Activated CD4-positive, alpha-beta T cell treated with anti-CD3 and anti-CD28 coated beads, Interleukin-10, Interleukin-2, amounts not matched to agents 100 ng/mL and 50 ng/mL, durations not matched to agents 16 hours and 8 hours (primary cell): ENCODE measurements around the gene ZBTB40.

ENCODE experiments used
- DNase-seq: peaks from one replicate; pipeline ENCODE4 v3.0.0-alpha.2; 2020

Gene ZBTB40, protein sequence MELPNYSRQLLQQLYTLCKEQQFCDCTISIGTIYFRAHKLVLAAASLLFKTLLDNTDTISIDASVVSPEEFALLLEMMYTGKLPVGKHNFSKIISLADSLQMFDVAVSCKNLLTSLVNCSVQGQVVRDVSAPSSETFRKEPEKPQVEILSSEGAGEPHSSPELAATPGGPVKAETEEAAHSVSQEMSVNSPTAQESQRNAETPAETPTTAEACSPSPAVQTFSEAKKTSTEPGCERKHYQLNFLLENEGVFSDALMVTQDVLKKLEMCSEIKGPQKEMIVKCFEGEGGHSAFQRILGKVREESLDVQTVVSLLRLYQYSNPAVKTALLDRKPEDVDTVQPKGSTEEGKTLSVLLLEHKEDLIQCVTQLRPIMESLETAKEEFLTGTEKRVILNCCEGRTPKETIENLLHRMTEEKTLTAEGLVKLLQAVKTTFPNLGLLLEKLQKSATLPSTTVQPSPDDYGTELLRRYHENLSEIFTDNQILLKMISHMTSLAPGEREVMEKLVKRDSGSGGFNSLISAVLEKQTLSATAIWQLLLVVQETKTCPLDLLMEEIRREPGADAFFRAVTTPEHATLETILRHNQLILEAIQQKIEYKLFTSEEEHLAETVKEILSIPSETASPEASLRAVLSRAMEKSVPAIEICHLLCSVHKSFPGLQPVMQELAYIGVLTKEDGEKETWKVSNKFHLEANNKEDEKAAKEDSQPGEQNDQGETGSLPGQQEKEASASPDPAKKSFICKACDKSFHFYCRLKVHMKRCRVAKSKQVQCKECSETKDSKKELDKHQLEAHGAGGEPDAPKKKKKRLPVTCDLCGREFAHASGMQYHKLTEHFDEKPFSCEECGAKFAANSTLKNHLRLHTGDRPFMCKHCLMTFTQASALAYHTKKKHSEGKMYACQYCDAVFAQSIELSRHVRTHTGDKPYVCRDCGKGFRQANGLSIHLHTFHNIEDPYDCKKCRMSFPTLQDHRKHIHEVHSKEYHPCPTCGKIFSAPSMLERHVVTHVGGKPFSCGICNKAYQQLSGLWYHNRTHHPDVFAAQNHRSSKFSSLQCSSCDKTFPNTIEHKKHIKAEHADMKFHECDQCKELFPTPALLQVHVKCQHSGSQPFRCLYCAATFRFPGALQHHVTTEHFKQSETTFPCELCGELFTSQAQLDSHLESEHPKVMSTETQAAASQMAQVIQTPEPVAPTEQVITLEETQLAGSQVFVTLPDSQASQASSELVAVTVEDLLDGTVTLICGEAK

DNA sequence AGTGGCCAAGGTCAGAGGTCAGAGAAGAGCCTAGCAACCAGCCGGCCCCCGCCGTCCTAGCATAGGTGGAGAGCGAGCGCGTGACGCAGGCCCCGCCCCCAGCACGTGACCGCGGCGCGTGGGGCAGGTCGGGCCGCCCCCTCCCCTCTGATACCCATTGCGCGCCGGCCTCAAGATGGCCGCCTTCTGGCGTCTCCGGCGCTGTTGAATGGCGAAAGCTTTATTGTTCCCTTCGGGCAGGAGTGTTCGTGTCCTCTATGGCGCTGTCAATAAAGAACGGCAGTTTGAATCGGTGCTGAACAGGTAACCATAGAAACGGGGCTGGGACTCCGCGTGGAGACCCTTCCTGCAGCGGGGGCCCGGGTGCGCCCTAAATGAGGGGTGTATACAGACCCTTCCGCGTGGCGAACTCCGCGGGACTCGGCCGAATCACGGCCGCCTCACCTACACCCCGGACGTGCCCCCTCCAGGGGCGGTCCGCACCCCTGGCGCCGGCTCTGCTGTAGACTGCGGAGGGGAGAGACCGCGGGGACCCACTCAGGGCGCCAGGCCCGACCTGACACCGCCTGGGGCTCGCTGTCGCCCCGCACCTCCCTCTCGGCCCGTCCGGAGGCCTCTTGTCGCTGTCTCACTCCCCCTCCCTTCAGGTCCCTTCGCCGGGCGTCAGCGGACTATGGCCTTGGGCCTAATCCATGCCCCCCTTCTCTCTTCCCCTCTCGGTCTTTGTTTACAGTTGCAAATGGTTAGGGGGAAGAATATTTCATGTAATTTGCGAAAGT, at the start of gene ZBTB40:
Gene ZBTB40, plus strand, starts transcription at position 150 of the 779 bp plus-strand sequence. CDS start 38,098 bp downstream, outside the sequence.
- DNase-seq: peak; percentile 96

DNA sequence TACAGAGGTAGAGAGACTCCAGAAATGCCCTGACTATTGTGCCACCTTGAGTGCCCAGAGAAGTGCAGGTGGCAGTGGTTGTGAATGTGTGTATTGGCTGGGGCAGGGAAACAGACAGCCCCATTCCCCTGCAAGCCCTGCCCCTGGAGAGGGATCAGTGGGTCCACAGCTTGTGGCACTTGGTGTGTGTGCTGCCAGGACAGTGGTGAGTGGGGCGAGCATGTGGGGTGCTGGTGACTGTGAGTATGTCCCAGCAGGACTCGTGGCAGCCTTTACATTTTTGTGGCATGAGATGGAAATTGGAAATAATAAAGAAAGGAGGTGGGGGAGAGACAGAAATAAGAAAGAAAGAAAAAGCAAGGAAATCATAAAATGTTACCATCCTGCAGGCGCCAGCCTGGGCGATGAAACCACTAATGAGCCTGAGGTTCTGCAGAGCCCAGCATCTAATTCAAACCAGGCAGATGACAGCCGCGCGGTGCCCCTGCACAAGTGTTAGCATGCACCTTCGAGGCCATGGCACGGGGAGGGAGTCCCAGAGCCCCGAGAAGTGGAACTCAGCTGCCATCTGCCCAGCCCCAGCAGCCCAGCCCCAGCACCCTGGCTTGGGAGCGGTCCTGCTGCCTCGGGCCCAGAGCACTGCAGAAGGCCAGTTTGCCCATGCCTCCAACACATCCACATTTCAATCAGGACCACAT, 49.1 kb upstream of the ZBTB40 start:
- no peak for DNase-seq

DNA sequence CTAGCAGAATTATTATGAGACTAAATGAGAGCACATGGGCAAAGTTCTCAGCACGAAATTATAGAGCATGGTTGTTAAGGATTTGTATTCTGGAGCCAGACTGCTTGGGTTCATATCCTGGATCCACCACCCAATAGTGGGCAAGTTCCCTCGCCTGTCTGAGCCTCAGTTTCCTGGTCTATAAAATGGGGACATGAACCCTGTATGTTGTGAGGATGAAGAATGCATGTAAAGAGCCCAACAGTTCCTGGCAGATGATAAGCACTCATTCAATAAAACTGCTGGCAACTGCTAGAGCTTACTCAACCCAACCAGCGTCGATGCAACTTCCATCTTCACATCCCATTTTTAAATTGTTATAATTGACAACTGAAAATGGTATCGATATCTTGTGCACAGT, 47.2 kb upstream of the ZBTB40 start:
- no peak for DNase-seq

DNA sequence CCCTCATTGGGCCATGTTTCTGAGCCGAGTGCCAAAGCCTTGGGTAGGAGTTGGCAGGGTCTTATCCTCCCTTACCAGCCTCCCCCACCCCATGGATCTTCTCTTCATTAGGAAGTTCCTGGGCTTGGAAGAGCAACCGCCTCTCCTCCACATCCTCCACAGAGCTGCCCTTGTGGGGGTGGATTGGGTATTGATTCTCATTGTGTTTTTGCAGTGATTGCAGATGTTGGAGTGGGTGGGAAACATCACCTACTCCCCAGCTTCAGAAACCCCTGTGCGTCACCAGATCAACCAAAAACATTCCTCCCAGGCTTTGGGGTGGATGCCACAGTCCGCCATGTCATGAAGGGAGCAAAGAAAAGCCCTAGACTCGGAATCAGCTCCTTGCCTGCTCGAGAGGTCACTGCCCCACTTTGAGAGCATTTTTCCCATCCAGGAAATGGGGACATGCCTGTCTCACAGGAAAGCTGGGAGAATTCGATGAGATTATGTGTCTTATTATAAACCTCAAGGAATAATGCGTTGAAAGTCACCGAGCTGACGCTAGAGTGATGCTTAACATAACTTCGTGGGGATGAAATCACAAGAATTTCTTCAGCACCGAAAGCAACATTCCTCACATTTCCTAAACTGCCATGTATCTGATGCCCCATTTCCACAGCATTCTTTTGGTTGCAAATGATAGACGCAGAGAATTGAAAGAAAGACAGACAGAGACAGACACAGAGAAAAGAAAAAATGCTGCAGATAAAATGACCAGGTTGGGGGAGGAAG, 44.7 kb upstream of the ZBTB40 start:
- DNase-seq: no peak

DNA sequence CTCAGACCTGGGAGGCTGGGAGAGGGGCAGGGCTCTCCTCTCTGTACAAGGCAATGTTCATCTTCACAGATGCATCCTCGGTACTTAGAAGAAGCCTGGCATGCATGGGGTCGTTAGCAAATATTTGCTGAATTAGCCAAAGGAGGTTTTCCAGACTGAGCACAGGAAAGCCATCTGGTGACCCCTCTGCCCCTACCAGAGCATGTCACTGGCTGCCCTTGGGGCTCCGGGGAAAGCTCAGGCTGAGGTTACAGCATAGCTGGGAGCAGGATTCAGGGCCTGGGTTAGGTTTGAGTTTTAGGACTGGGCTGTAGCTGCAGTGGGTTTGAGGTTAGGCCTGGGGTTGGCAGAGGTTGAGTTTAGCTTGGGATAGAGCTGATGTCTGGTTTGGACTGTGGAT, 43.4 kb upstream of the ZBTB40 start:
- no peak for DNase-seq

DNA sequence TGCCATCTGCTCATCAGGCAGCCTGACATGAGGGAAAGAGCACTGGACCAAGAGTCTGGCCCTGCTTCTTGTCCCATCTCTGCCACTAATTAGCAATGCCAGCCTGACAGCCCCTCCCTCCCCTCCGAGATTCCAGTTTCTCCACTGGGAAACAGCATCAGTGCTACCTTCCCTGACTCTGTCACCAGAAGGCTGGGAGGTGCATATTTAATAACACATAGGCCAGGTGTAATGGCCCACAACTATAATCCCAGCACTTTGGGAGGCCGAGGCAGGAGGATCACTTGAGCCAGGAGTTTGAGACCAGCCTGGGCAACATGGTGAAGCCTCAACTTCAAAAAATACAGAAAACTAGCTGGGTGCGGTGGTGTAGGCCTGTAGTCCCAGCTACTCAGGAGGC, 41.2 kb upstream of the ZBTB40 start:
- no peak for DNase-seq

DNA sequence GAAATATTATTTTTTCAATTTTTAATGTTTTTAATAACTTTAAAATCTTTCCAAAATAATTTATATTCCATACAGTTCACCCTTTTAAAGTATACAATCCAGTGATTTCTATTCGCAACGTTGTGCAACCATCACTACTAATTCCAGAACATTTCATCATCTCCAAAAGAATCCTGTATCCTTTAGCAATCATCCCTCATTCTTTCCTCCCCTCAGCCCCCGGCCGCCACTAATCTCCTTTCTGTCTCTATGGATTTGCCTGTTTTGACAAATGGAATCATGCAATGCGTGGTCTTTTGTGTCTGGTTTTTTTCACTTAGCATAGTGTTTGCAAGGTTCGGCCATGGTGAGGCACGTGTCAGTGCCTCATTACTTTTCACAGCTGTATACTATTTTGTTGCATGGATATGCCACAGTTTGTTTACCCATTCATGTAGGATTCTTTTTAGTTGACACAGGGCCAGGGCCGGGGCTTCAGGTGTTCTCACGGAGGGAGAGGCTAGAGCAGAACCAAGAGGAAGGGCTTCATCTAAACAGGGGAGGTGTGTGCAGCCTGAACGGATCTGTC, 40.6 kb upstream of the ZBTB40 start:
- no peak for DNase-seq

DNA sequence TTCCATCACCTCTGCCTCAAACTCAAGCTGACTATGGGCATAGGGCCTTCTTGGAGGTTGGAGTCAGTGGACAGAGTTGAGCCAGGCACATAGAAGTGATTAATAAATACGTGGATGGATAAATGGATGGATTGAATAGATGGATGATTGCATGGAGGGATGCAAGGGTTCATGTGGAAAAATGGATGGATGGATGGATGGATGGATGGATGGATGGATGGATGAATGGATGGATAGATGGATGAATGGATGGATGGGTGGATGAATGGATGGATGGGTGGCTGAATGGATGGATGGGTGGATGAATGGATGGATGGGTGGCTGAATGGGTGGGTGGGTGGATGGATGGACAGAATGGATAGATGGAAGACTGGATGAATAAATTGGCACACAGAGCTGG, 40.1 kb upstream of the ZBTB40 start:
- no peak for DNase-seq

DNA sequence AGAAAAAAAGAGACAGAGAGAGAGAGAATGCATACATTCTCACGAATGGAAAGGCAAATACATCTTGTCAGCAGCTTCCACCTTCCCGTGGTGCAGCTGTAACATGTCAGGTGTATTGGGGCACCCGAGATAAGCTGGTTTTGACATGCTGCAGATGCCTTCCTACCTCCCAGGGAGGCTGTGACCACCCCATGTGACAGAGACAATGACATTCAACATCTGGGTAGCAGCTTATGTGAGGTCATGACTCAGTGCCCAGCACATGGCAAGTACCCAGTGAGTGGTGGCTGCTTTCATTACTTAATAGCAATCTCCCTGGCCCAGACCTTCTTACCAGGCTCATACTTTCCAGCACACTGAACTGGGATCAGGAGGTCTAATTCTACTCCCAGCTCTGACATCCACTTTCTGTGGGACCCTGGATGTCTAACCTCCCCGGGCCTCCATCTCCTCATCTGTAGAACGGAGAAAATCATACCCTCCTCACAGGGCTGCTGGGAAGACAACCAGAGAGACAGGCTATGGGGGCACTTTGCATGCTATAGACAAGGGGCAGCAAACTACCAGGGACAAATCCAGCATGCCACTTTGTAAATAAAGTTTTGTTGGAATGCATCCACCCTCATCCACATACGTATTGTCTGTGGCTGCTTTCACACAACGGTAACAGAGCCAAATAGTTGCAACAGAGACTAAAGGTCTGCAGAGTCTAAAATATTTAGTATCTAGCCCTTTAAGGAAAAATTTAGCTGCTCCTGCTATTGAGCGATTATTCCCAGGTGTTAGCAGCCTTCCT, 38.5 kb upstream of the ZBTB40 start:
- no peak for DNase-seq

DNA sequence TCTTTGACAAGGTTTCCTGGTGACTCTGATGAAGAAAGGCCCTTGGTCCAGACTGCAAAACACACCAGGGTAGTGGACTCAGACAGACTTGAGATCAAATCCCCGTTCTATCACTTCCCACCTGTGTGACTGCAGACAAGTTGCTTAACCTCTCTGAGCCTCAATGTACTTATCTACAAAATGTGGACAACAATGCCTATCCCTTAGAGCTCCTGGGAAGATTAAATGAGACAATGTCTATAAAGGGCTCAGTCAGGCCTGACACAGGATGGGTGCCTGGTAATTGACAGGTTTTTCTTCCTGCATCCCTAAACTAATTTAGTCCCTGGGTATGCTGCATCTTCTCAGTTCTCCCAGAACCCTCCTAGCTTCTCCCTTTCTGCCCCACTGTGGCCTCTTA, 37.9 kb upstream of the ZBTB40 start:
- DNase-seq: no peak

DNA sequence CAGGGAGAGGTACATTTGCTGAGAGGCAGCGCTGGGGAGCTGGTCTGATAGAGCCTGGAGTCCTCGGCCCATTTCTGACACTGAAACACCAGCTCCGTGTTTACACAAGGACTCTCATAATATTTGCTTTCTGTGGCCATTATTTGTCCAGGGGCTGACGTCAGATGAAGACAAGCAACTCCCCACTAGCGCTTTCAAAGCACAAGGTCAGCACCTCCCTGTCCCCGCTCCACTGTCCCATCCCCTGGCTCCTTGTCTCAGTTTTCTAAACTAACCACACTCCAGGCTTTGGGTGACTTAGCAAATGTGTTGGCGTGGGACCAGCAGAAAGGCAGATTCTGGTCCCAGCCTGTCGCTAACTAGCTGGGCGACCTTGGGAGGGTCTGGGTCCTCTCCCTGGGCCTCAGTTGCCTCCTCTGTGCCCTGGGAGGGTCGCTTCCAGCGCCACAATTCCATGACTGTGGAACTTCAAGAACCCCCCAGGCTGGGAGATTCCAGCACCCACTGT, 37.4 kb upstream of the ZBTB40 start:
- DNase-seq: no peak

DNA sequence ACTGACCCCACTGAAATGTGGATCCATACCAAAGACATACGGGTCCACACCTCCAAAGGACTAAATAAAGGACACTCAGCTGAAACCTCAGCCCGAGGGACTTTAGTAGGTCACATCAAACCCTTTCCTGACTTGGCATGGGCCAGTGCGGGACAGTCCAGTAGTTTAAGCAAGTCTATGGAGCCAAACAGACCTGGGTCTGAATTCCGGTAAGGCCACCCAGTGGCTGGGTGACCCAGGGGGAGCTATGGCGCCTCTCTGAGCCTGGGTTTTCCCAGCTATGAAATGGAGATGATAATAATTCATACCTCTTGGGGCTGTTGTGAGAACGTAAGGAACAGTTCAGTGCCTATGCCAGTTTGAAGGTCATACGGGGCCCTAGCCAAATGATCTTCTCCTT, 36.2 kb upstream of the ZBTB40 start:
- DNase-seq: no peak

DNA sequence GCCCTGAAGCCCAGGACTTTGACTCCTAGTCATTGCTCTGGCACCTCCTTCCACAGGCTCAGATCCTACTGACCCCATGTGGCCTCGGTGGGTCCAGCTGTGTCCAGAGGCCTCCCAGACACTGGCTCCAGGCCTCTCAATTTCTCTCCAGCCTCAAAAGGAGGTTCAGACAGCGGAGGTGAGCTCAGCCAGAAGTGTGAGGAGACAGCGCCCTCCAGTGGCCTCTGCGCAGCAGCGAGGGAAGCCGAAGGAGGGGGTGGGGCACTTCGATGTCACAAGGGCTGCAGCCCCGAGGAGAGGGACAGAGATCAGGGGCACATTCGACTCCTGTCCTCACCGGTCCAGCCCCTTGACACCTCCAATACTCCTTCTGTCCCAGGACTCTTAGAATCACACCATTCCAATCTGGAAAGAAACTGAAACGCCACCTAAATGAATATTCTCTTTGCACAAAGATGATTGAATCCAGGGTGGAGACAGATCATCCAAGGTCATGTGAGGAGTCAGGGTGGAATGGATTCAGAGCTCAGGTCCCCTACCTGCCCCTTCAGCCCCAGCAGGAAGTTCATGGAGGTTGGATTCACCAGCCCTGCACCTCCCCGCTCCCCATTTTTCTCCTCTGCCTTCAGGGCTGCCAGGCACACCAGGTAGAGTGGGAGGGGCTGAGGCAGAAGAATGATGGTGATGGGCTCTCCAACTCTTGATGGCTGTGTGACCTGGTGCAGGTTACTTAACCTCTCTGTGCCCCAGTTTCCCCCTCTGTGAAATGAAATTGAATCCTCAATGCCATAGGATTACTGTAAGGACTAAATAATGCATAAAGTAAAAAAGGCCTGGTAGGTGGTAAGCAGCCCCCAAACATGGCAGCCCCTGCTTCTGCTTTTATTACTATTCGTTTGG, 34.8 kb upstream of the ZBTB40 start:
- DNase-seq: peak; percentile 73

DNA sequence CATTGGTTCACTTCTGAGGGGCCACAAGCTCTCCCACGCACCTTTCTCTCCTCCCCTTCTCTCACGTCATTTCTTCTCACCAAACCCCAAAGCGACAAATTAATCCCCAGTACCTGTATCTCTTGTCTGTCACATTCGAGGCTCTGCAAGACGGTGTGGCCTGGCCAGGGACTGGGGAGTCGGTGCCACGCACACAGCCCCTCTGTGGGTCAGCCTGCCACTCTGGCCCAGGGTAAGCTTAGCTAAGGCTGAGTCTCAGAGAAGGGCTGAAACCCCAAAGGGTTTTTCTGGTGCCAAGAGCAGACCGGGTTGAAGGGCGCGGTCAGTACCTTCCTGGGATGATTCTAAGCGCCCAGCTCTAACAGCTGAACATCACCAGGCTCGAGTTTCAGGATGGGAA, 34.2 kb upstream of the ZBTB40 start:
- DNase-seq: no peak

DNA sequence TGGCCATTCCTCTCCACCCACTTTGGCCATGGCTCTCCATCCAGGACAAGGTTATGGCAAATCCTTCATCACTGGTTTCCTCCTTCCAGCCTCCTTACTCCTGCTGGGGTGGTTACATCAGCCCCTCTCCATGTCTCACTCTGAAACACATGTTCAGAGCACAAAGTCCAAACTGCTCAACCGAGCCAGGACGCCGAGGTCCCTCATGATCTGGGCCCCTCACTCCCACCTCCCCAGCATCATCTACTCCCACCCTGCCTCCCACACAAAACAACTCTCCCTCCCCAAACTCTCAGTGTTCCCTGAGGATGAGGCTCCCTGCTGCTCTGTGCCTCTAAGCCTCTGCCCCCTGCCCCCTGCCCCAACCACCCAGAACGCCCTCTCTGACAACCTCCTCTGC, 33.3 kb upstream of the ZBTB40 start:
- DNase-seq: no peak

DNA sequence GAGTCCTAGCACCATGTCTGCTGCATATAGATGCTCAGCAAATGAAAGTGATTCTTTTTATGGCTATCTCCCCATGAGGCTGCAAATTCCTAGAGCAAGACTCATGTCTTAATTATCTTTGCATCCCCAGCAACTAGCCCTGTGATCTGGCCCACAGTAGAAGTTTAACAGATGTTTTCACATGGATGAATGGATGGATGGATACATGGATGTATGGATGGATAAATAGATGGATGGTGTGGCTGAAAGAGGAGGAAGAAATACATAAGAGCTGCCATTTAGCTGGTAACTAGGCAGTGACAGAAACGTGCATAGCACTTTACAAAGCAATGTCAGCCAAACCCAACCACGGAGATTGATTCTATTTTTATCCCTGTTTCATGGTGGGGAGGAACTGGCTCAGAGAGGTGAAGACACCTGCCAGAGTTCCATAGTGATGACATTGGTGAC, 32.7 kb upstream of the ZBTB40 start:
- DNase-seq: no peak

DNA sequence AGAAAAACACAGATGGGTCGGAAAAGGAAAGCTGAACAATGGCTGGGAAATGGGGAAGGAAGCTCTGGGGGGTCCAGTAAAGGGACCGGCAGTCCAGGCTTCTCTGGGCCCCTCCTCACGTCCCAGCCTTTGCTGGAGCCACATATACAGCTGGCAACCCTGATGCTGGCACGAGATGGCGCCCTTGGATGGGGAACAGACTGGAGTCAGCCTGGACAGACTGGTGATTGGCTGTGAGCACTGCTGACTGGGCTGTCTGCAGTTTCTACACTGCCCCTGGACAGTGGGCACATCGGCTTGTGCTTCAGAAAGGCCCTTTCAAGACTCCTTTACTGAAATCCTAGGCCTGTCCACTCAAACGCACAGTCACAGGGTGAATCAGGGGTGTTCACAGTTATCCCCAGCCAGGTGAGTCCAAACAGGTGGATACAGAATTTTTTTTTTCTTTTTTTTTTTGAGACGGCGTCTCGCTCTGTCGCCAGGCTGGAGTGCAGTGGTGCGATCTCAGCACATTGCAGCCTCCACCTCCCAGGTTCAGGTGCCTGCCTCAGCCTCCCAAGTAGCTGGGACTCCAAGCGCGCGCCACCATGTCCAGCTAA, 31.1 kb upstream of the ZBTB40 start:
- DNase-seq: peak; percentile 73

DNA sequence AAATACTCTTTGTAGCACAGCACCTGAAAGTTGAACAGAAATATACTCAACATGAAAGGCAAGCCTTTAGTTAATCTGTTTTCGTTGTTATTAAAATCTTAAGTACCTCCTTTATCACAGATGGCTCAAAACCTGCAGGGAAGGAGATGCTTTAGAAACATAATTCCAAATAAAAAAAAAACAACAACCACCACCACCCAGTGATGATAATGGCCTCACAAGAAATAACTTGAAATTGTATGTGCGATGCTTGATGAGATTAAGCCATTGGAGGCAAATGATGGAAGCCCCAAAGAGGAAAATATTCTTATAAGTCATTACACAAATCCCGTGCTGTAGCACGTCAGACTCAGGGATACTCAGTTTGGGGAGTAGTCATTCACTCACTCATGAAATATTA, 24.9 kb upstream of the ZBTB40 start:
- DNase-seq: no peak
